ENCODE measurements around the gene DLGAP1. TPM values are rescaled to one million over a fixed set of nuclear protein-coding genes. Genes with fewer than 3 reads are reported as not detected.

Gene DLGAP1
- total RNA-seq, 6 experiments from 2014 or later = 0.09 to 0.31 (median 0.18) TPM; not detected in 2

GRCh38 chr18:3669376-3669775, 785.7 kb downstream of the DLGAP1 start:
- intact Hi-C loops (cut with DNase I) = loop anchor here (10.0 kb wide), 3 partner anchors 85 to 385 kb away; partner anchors contain the start of gene TGIF1 (in 1 of the 2)
- Histone ChIP-seq H3K4me3 (no peak overlapping the region), H3K27ac (no peak overlapping the region), H3K36me3 (no peaks in the 10 kb centered on the region), H3K9me3 (no peaks in the 10 kb centered on the region), H3K27me3 (no peaks in the 10 kb centered on the region), H3K4me1 (peaks cover 0 to 27% (median 0%) of the 10 kb centered on the region in 4 donors)
- DNase-seq (no peak), ATAC-seq (no peak)
- WGBS (ENCODE audit: insufficient coverage, low coverage, low lambda C conversion rate, missing lambda C conversion rate) = 93% methylated on average over 7 of the region's 17 CpGs
- no peak for TF ChIP-seq CTCF (IDR thresholded peaks at IDR 0.05)
- no peak for TF ChIP-seq POLR2A (IDR thresholded peaks at IDR 0.05)

GRCh38 chr18:3667255-3668137, 787.6 kb downstream of the DLGAP1 start:
- peak overlapping the region in 1 of 3 donors; percentile 82 for H3K27ac ChIP-seq
- H3K9me3 ChIP-seq = no peaks in the 10 kb centered on the region
- DNase-seq (peak in 1 of 3 donors; percentile 69), ATAC-seq (peak; percentile 22 to 69 (median 46))
- H3K27me3 ChIP-seq = no peaks in the 10 kb centered on the region
- H3K4me1 ChIP-seq = peaks cover 0 to 27% (median 0%) of the 10 kb centered on the region in 4 donors
- H3K36me3 ChIP-seq = no peaks in the 10 kb centered on the region
- intact Hi-C loops (cut with DNase I) = loop anchor here (10.0 kb wide), 3 partner anchors 83 to 383 kb away; partner anchors contain the start of gene TGIF1 (in 1 of the 2)
- no peak for TF ChIP-seq CTCF (IDR thresholded peaks at IDR 0.05)
- no peak for TF ChIP-seq POLR2A (IDR thresholded peaks at IDR 0.05)
- 48% methylated on average over 6 of the region's 8 CpGs for WGBS (ENCODE audit: insufficient coverage, low coverage, low lambda C conversion rate, missing lambda C conversion rate)
- no peak overlapping the region for H3K4me3 ChIP-seq

- peaks cover 0 to 27% (median 0%) of the 10 kb centered on the region in 4 donors for H3K4me1 ChIP-seq
- H3K27me3 ChIP-seq = no peaks in the 10 kb centered on the region
- no peak overlapping the region for H3K4me3 ChIP-seq
- ATAC-seq (peak in 1 of 4 donors; percentile 14), DNase-seq (no peak)
- TF ChIP-seq CTCF (IDR thresholded peaks at IDR 0.05) (no peak), POLR2A (IDR thresholded peaks at IDR 0.05) (no peak)
- WGBS (ENCODE audit: insufficient coverage, low coverage, low lambda C conversion rate, missing lambda C conversion rate) = 69% methylated on average over 5 of the region's 5 CpGs
- no peaks in the 10 kb centered on the region for H3K9me3 ChIP-seq
- intact Hi-C loops (cut with DNase I) = loop anchor here (10.0 kb wide), 3 partner anchors 82 to 382 kb away; partner anchors contain the start of gene TGIF1 (in 1 of the 2)
- peak overlapping the region in 2 of 3 donors; percentile 68 to 82 for H3K27ac ChIP-seq
- H3K36me3 ChIP-seq = no peaks in the 10 kb centered on the region
Measured at GRCh38 chr18:3666526-3667254, 788.4 kb downstream of the DLGAP1 start.

- Histone ChIP-seq H3K4me1 (peaks cover 0 to 27% (median 0%) of the 10 kb centered on the region in 4 donors), H3K4me3 (peak overlapping the region in 2 of 3 donors; percentile 17 to 33), H3K27ac (peak overlapping the region; percentile 56 to 82 (median 68)), H3K36me3 (no peaks in the 10 kb centered on the region), H3K9me3 (no peaks in the 10 kb centered on the region), H3K27me3 (no peaks in the 10 kb centered on the region)
- 4% methylated on average over 18 of the region's 20 CpGs for WGBS (ENCODE audit: insufficient coverage, low coverage, low lambda C conversion rate, missing lambda C conversion rate)
- intact Hi-C loops (cut with DNase I) = loop anchor here (10.0 kb wide), 3 partner anchors 81 to 381 kb away; partner anchors contain the start of gene TGIF1 (in 1 of the 2)
- TF ChIP-seq CTCF (IDR thresholded peaks at IDR 0.05) = peak; percentile 88 to 99 (median 94)
- TF ChIP-seq POLR2A (IDR thresholded peaks at IDR 0.05) = peak; percentile 49
- ATAC-seq = peak; percentile 94 to 97 (median 96)
- peak; percentile 76 to 86 (median 80) for DNase-seq
Measured at GRCh38 chr18:3665780-3666525, 789.2 kb downstream of the DLGAP1 start.

All from right lobe of liver (tissue), 6 donors.